HepG2 (cell line): ENCODE measurements around the gene ALG9. TPM values are rescaled to one million over a fixed set of nuclear protein-coding genes. Genes with fewer than 3 reads are reported as not detected.

Experiments used
- CAMTA2 ChIP-seq: sonication (generic); formaldehyde crosslinking; IDR thresholded peaks from 2 replicates; pipeline ENCODE4 v1.4.0; 2020; ENCODE audit warnings: mild to moderate bottlenecking, missing genetic modification reagents, borderline replicate concordance
- KDM6A ChIP-seq: IDR thresholded peaks from 2 replicates; pipeline ENCODE4 v1.6.1; 2016; ENCODE audit warnings: low read depth
- NCOR1 ChIP-seq: fragments of 200-600 bp; sonication (generic); IDR thresholded peaks from 2 replicates; pipeline ENCODE4 v1.7.0; 2017; ENCODE audit warnings: antibody characterized with exemption, low read length, borderline replicate concordance
- PAF1 ChIP-seq: IDR thresholded peaks from 2 replicates; pipeline ENCODE4 v1.6.1; 2016; ENCODE audit warnings: missing genetic modification reagents, missing compliant biosample characterization
- PRPF4 ChIP-seq: fragments of 200-400 bp; formaldehyde crosslinking; IDR thresholded peaks from 2 replicates; pipeline ENCODE4 v1.6.1; 2016; ENCODE audit warnings: low read length, low read depth; ENCODE audit not compliant: poor library complexity, severe bottlenecking
- TCF7L2 ChIP-seq: IDR thresholded peaks from 2 replicates; pipeline ENCODE4 v1.6.1; 2011; ENCODE audit warnings: mild to moderate bottlenecking, low read depth, low read length, moderate library complexity
- ZNF451 ChIP-seq: sonication (generic); formaldehyde crosslinking; IDR thresholded peaks from 2 replicates; pipeline ENCODE4 v1.5.0; 2020; ENCODE audit warnings: mild to moderate bottlenecking, missing genetic modification reagents
- ZNF772 ChIP-seq: sonication (generic); formaldehyde crosslinking; IDR thresholded peaks from 2 replicates; pipeline ENCODE4 v1.5.0; 2020; ENCODE audit warnings: mild to moderate bottlenecking, missing genetic modification reagents
- ZNF776 ChIP-seq: sonication (generic); formaldehyde crosslinking; IDR thresholded peaks from 2 replicates; pipeline ENCODE4 v1.4.0; 2020; ENCODE audit warnings: mild to moderate bottlenecking, missing genetic modification reagents
- ZNF781 ChIP-seq: sonication (generic); formaldehyde crosslinking; IDR thresholded peaks from 2 replicates; pipeline ENCODE4 v1.5.1; 2020; ENCODE audit warnings: borderline replicate concordance, mild to moderate bottlenecking, missing genetic modification reagents; ENCODE audit errors: not compliant biosample characterization
- ZNF782 ChIP-seq: sonication (generic); formaldehyde crosslinking; IDR thresholded peaks from 2 replicates; pipeline ENCODE4 v1.4.0; 2020; ENCODE audit warnings: missing genetic modification reagents, mild to moderate bottlenecking, borderline replicate concordance
- polyA plus RNA-seq, 8 experiments: library from polyadenylated mRNA; depleted of rRNA in 3 of 8; stranded (reverse) in 7 of 8; unstranded in 1 of 8; fragments of >200 nt; fragmentation: Illumina TruSeq in 4 of 8; extraction: Trizol in 4 of 8; gene quantifications; 2 replicates each; pipeline versions ENCODE4 v1.2.1 to v1.2.3, GENCODE V29; 2011 to 2016; ENCODE audit warnings: low read depth in 4 of 8, missing spikeins in 1 of 8, mixed read lengths in 1 of 8; ENCODE audit not compliant: insufficient read depth in 1 of 8
- total RNA-seq, 5 experiments: library from RNA; depleted of rRNA; stranded (reverse); fragments of >200 nt; fragmentation: Illumina TruSeq; extraction: Trizol; gene quantifications; 2 replicates each; pipeline ENCODE4 v1.2.3, GENCODE V29; 2016; ENCODE audit warnings: low read depth in 1 of 5
- TF ChIP-seq, protein P1 (sequence below): sonication (generic); formaldehyde crosslinking; IDR thresholded peaks from 2 replicates; pipeline ENCODE4 v1.4.0; 2020; ENCODE audit warnings: mild to moderate bottlenecking, missing genetic modification reagents
- TF ChIP-seq, protein P2 (sequence below), 2 experiments: sonication (generic) in 1 of 2; formaldehyde crosslinking in 1 of 2; IDR thresholded peaks; 2 replicates each; pipeline versions ENCODE4 v1.6.1 to v1.9.0; 2014 to 2022; ENCODE audit warnings: antibody characterized with exemption in 1 of 2, borderline replicate concordance in 1 of 2, inconsistent platforms in 1 of 2, low read depth in 1 of 2, missing genetic modification reagents in 1 of 2
- TF ChIP-seq, protein P3 (sequence below): sonication (generic); formaldehyde crosslinking; conservative IDR thresholded peaks from 2 replicates; pipeline ENCODE4 v1.4.0; 2020; ENCODE audit warnings: mild to moderate bottlenecking, missing genetic modification reagents, moderate library complexity
- TF ChIP-seq, protein P4 (sequence below): sonication (generic); formaldehyde crosslinking; IDR thresholded peaks from 2 replicates; pipeline ENCODE4 v1.8.0; 2022; ENCODE audit warnings: missing genetic modification reagents, low read depth, mild to moderate bottlenecking, borderline replicate concordance

ALG9 gene
- total and polyA plus RNA-seq, 2 of the 13 experiments (the other 11 are each of a cell fraction or from before 2014, with no cell fraction given): 39.4 to 40.6 TPM

DNA sequence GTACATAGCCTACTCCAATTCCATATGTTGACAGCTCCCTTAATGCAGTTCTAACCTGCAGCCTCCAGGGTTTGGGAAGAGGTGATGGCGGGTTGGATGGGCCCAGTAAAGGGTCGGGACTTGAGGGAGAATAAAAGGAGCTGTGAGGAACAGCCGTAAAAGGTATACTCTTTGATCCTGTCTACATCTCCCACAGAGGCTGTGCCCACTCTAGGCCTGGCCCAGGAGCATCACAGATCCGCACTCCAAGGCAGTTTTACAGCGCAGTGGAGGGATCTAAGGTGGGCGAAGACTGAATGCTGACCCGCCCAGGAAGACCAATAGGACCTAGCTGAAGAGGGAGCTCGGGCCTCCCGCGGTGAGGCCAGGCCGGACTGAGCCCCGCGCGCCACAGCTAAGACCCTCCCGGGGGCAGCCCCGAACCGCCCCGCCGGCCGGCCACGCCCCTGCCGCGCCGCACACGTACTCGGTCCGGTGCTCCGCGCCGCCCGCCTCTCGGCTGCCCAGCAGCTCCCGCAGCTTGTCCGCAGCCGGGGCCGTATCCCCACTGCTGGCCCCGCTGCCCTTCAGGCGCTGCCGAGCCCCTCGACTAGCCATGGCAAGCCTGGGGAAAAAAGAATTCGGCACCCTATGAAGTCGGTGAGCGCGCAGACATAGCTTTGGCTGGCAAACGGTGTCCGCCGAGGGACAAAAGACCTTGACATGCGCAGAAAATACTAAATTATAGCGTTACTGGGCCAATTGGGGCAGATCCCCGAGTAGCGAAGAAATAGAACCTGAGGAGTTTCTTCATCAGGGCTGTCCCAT lies at the start of gene ALG9 (continued):
- no peak for TF ChIP-seq PAF1 (CRISPR knock-in tag)
- TF ChIP-seq, protein P1, sequence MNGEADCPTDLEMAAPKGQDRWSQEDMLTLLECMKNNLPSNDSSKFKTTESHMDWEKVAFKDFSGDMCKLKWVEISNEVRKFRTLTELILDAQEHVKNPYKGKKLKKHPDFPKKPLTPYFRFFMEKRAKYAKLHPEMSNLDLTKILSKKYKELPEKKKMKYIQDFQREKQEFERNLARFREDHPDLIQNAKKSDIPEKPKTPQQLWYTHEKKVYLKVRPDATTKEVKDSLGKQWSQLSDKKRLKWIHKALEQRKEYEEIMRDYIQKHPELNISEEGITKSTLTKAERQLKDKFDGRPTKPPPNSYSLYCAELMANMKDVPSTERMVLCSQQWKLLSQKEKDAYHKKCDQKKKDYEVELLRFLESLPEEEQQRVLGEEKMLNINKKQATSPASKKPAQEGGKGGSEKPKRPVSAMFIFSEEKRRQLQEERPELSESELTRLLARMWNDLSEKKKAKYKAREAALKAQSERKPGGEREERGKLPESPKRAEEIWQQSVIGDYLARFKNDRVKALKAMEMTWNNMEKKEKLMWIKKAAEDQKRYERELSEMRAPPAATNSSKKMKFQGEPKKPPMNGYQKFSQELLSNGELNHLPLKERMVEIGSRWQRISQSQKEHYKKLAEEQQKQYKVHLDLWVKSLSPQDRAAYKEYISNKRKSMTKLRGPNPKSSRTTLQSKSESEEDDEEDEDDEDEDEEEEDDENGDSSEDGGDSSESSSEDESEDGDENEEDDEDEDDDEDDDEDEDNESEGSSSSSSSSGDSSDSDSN (CRISPR knock-in tag): peak; percentile 82
- TF ChIP-seq ZNF782: no peak
- TF ChIP-seq TCF7L2: no peak
- TF ChIP-seq ZNF781 (CRISPR knock-in tag): no peak
- TF ChIP-seq NCOR1: peak; percentile 29; the same call in 1 of the 2 replicates
- TF ChIP-seq, protein P2, sequence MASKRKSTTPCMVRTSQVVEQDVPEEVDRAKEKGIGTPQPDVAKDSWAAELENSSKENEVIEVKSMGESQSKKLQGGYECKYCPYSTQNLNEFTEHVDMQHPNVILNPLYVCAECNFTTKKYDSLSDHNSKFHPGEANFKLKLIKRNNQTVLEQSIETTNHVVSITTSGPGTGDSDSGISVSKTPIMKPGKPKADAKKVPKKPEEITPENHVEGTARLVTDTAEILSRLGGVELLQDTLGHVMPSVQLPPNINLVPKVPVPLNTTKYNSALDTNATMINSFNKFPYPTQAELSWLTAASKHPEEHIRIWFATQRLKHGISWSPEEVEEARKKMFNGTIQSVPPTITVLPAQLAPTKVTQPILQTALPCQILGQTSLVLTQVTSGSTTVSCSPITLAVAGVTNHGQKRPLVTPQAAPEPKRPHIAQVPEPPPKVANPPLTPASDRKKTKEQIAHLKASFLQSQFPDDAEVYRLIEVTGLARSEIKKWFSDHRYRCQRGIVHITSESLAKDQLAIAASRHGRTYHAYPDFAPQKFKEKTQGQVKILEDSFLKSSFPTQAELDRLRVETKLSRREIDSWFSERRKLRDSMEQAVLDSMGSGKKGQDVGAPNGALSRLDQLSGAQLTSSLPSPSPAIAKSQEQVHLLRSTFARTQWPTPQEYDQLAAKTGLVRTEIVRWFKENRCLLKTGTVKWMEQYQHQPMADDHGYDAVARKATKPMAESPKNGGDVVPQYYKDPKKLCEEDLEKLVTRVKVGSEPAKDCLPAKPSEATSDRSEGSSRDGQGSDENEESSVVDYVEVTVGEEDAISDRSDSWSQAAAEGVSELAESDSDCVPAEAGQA (IDR thresholded peaks at IDR 0.05; ENCODE audit: low read depth): no peak
- TF ChIP-seq, protein P2 (CRISPR knock-in tag; IDR thresholded peaks at IDR 0.05; ENCODE audit: borderline replicate concordance): no peak
- no peak for TF ChIP-seq KDM6A (CRISPR knock-in tag)
- peak; percentile 71 for TF ChIP-seq ZNF451 (CRISPR knock-in tag)
- no peak for TF ChIP-seq PRPF4
- TF ChIP-seq, protein P3, sequence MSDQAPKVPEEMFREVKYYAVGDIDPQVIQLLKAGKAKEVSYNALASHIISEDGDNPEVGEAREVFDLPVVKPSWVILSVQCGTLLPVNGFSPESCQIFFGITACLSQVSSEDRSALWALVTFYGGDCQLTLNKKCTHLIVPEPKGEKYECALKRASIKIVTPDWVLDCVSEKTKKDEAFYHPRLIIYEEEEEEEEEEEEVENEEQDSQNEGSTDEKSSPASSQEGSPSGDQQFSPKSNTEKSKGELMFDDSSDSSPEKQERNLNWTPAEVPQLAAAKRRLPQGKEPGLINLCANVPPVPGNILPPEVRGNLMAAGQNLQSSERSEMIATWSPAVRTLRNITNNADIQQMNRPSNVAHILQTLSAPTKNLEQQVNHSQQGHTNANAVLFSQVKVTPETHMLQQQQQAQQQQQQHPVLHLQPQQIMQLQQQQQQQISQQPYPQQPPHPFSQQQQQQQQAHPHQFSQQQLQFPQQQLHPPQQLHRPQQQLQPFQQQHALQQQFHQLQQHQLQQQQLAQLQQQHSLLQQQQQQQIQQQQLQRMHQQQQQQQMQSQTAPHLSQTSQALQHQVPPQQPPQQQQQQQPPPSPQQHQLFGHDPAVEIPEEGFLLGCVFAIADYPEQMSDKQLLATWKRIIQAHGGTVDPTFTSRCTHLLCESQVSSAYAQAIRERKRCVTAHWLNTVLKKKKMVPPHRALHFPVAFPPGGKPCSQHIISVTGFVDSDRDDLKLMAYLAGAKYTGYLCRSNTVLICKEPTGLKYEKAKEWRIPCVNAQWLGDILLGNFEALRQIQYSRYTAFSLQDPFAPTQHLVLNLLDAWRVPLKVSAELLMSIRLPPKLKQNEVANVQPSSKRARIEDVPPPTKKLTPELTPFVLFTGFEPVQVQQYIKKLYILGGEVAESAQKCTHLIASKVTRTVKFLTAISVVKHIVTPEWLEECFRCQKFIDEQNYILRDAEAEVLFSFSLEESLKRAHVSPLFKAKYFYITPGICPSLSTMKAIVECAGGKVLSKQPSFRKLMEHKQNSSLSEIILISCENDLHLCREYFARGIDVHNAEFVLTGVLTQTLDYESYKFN (CRISPR knock-in tag): 0 out of 2 replicates have a peak, but pooled peaks have one; percentile 19
- 0 out of 2 replicates have a peak, but pooled peaks have one; percentile 22 for TF ChIP-seq CAMTA2 (CRISPR knock-in tag)
- TF ChIP-seq, protein P4, sequence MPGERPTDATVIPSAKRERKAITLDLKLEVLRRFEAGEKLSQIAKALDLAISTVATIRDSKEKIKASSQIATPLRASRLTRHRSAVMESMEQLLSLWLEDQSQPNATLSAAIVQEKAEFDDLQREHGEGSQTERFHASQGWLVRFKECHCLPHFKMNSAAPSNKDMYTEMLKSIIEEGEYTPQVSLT (CRISPR knock-in tag): no peak
- peak; percentile 77 for TF ChIP-seq ZNF772 (CRISPR knock-in tag)
- TF ChIP-seq ZNF776 (CRISPR knock-in tag): peak; percentile 65; the same call in 1 of the 2 replicates
